ELF-1 (cell line): ENCODE measurements around the gene RCAN1.
"Not testable (repeated sequence)": the region's sequence is repeated elsewhere in the genome, so short reads cannot be mapped to it uniquely, and the experiment has no call there.

Experiments
- DNase-seq: peaks from one replicate; pipeline ENCODE4 v3.0.0-alpha.2; 2016; ENCODE audit warnings: low read depth, low spot score

RCAN1 gene

GRCh38 chr21:34568801-34569200 lies 46.1 kb downstream of the RCAN1 start:
- DNase-seq = not testable (repeated sequence)

GRCh38 chr21:34567604-34568155 lies 47.2 kb downstream of the RCAN1 start:
- DNase-seq = no peak

DNA sequence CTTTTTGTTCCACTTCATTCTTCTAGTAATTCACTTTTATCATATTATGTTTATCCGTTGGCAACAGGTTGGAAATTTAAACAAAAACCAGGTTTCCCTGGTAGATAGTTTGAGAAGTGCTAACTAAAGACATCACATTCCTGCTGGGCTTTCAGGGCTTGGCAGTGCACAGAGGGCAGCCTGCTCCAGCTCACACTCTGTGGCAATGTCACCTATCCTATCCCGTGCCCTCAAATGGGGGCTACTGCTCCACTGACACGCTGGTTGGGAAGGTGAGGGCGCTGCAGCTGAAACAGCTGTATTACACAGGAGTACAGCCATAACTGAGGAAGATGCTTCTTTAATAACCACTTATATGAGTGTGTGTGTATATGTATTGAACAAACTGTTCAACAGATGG lies 49.7 kb downstream of the RCAN1 start:
- DNase-seq = no peak

GRCh38 chr21:34563370-34563769 lies 51.5 kb downstream of the RCAN1 start:
- DNase-seq = not testable (repeated sequence)

- DNase-seq = no peak
Observed at GRCh38 chr21:34561806-34562205, 53.1 kb downstream of the RCAN1 start.

GRCh38 chr21:34560609-34561008 lies 54.3 kb downstream of the RCAN1 start:
- no peak for DNase-seq

DNA sequence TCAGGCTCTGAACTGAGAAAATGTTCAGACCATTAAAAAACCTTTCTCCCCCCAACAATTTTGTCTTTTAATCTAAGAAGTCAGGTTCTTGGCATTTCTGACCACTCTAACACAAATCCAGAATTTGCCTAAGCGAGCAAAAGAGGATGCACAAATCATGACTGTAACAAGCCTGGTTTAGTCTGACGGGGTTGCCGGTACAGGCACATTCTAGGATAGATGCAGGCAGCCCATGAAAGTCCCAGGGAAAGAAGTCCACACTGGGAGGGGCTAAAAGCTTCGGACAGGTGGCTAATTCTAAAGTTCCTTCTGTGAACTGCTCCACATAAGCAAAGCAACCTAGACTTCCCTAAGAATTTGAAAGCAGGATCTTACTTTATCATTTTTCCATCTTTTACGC lies 54.9 kb downstream of the RCAN1 start:
- DNase-seq = no peak

GRCh38 chr21:34559089-34559631 lies 55.8 kb downstream of the RCAN1 start:
- no peak for DNase-seq

DNA sequence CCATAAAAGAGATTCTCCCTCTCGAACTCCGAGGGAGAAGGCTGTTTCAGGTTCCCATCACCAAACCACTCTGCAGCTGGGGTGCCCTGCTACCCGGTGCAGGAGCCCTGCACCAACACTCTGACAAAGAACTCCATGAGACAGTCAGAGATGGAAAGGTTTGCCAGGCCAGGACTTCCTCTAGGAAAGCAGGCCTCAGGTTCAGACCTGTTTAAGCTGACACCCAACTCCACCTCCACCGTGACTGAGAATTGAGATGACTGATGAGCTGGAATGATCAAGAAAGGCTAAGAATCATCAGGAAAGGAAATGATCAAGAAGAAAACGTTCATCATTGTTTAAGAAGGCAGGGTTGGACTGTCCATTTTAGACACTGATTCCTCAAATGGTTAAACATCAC lies 56.7 kb downstream of the RCAN1 start:
- DNase-seq = no peak

DNA sequence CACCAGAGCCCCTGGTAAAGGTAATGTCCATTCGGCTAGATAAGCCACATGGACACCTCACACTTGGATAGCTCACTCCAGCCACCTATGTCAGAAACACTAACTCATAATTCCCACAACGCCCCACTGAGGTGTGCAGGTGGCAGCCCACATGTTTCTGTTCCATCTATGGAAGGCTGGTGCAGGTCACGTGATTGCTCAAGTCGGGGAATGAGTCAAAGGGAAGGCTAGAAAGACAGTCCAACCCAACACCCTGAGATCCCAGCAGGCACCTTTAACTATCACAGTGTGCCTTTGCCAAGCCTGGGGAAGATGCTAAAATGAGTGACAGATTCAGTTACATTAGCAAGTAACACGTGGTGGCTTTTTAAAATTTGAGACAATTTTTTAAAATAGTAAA lies 57.7 kb downstream of the RCAN1 start:
- DNase-seq = no peak

DNA sequence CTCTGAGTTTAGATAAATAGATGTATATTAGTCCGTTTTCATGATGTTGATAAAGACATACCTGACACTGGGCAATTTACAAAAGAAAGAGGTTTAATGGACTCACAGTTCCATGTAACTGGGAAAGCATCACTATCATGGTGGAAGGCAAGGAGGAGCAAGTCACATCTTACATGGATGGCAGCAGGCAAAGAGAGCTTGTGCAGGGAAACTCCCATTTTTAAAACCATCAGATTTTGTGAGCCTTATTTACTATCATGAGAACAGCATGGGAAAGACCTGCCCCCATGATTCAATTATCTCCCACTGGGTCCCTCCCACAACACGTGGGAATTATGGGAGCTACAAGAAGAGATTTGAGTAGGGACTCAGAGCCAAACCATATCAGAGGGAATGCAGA lies 60.2 kb downstream of the RCAN1 start:
- not testable (repeated sequence) for DNase-seq

DNA sequence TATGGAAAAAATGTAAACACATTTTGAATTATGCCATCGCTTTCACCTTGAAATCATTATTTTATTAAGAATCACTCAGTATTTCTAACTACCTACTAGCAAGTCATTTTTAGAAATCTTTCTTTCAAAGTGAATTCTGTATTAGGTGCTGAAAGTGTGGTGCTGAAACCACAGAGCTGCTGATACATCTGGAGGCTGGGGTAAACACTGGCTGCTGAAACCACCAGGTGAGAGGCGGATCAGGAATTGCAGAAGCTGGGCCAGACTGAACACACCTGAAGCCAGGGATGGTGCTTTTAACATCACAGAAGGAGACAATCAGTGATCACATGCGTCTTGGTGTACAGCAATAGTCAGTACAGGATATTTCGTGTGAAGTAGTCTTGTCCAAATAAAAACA lies 60.7 kb downstream of the RCAN1 start:
- no peak for DNase-seq

- DNase-seq = peak; percentile 12
Observed at GRCh38 chr21:34553151-34553952, 61.6 kb downstream of the RCAN1 start.

- no peak for DNase-seq
Observed at GRCh38 chr21:34552360-34553098, 62.4 kb downstream of the RCAN1 start.

DNA sequence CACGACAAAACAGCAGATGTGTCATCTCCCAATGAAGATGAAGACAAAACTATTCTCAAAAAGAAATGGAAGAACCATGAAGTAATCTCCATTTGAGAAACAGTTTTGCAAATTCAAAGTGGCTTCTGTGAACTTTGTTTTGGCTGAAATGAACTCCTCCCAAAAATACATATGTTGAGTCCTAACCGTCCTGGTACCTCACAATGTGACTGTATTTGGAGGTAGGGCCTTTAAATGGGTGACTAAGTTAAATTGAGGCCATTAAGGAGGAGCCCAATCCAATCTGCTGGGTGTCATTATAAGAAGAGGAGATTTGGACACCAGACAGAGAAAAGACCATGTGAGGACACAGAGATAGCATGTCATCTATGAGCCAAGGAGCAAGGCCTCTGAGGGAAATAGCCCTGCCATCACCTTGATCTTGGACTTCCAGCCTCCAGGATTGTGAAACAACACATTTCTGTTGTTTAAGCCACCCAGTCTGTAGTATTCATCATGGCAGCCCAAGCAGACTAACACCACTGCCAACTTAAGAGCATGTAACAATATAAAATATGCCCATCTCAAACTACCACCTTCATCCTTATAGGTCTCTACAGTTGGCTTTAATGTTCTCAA lies 64.6 kb downstream of the RCAN1 start:
- DNase-seq = no peak

- no peak for DNase-seq
Observed at GRCh38 chr21:34548781-34549376, 66.0 kb downstream of the RCAN1 start.

DNA sequence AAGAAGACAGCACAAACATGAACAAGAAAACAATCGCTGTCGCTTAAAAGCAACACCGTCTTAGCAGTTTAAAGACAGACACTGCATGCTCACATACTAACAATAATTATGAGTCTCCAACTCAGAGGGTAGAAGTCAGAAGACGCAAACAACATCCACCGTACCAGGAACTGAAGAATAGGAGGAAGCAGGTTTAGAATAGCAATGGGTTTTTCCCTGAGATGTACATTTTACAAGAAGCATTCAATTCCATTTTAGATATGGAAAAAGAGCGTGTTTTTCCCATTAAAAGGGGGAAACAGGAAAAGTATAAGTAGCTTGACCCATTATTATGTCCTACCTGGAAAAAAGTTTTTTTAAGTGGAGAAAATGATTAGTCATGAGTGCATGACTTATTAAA lies 68.4 kb downstream of the RCAN1 start:
- no peak for DNase-seq

GRCh38 chr21:34545079-34545884 lies 69.6 kb downstream of the RCAN1 start:
- peak; percentile 49 for DNase-seq

DNA sequence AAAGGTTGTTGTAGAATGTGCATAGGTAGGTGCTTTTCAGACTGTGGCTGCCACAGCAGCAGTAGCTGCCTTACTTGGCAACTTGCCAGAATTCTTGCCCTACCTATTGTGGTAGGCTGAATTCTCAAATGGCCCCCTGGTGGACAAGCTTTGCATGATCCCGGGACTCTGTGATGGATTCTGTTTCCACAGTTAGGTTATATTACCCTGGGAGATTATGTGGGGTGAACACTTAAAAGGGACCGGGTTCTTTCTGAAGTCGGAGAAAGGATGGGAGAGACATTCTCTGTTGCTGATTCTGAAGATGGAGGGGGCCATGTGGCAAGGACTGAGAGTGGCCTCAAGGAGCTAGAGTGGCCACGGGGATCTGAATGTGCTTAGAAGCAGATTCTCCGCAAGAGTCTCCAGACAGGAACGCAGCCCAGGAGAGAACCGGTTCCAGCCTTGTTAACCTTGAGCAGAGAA lies 70.8 kb downstream of the RCAN1 start:
- peak; percentile 74 for DNase-seq

DNA sequence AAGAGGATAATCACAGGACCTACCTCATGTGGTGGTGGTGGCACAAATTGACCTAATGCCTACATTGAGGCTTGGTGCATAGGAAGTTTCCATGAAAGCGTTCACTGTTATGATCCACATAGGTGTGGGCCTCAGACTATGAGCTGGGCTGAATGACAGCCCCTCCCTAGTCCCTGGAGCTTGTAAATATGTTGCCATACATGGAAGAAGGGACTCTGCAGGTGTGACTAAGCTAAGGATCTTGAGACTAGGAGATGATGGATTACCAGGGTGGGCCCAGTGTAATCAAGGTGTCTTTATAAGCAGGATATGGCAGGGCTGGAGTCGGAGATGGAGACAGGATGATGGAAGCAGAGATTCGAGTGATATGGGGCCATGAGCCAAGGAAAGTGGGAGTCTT lies 71.9 kb downstream of the RCAN1 start:
- no peak for DNase-seq

DNA sequence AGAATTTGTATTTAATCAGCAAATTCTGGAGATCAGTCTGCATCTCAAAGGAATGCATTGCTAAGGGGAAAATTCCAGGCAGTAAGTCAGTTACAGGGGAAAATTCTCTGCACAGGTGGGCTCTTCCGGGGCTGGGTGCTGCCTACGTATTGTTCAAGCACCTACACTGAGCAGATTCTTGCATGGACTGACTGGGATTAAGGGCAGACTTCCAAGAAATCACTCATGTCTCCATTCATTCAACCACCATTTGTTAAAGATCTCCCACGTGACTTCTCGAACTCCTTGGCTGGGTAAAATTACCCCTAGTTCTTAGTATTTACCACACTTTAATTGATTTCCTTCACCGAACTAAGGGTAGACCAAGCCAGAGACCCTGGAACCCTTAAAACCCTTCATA lies 74.7 kb downstream of the RCAN1 start:
- DNase-seq = no peak
